ENCODE data around the gene GLOD4. TPM values are rescaled to one million over a fixed set of nuclear protein-coding genes. Genes with fewer than 3 reads are reported as not detected.
"Not testable (repeated sequence)": the region's sequence is repeated elsewhere in the genome, so short reads cannot be mapped to it uniquely, and the experiment has no call there.

GLOD4 gene
- total RNA-seq, 1 experiment from 2014 or later, result 36.8 TPM

GRCh38 chr17:789160-789840 is 7.2 kb upstream of the GLOD4 start:
- in situ Hi-C loops (cut with HindIII; ENCODE audit: low pct_unique_long_range_greater_than_20kb, low sequenced_read_pairs), result no loop called here
- no peak for DNase-seq (ENCODE audit: low read depth)

DNA sequence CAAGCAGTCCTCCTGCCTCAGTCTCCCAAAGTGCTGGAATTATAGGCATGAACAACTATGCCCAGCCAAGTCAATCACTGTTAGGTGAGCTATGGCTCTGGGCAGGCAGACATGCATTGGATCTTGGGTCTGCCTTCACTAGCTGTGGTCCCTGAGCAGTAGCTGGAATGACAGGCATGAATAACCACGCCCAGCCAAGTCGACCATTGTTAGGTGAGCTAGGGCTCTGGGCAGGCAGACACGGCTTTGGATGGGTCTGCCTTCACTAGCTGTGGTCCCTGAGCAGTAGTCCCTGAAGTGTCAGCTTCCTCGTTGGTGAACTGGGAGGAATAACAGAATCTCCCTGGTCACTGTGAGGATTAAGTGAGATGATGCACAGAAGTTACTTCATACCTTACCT is 6.5 kb upstream of the GLOD4 start:
- no peak for DNase-seq (ENCODE audit: low read depth)
- in situ Hi-C loops (cut with HindIII; ENCODE audit: low pct_unique_long_range_greater_than_20kb, low sequenced_read_pairs), result no loop called here

DNA sequence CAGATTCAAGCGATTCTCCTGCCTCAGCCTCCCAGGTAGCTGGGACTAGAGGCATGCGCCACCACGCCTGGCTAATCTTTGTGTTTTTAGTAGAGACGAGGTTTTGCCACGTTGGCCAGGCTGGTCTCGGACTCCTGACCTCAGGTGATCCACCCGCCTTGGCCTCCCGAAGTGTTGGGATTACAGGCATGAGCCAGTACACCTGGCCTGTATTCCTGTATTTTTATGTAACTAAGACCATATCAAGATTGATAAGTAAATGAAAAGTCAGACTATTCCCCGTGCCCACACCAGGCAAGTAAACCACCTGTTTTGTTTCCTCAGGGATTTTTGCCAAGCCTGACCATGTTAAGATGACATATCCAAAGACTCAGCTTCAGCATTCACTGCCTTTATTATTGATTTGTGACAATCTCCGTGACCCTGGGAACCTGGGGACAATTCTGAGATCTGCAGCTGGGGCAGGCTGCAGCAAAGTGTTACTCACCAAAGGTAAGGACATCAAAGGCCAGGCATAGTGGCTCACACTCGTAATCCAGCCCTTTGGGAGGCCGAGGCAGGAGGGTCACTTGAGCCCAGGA is 5.7 kb upstream of the GLOD4 start:
- in situ Hi-C loops (cut with HindIII; ENCODE audit: low pct_unique_long_range_greater_than_20kb, low sequenced_read_pairs), result no loop called here
- DNase-seq (ENCODE audit: low read depth), result no peak

DNA sequence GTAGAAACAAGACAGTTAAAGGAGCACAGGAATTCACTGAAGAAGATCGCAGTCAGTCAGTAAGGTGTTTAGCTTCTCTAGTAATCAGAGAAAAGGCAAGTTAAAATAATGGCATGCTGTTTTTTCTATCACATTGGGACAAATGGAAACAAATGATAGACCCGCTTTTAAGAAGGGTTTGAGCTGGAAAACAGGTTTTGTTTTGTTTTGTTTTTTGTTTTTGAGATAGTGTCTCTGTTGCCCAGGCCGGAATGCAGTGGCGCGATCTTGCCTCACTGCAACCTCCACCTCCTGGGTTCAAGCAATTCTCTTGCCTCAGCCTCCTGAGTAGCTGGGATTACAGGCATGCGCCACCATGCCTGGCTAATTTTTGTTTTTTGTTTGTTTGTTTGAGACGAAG is 3.8 kb upstream of the GLOD4 start:
- DNase-seq (ENCODE audit: low read depth); in situ Hi-C loops (cut with HindIII; ENCODE audit: low pct_unique_long_range_greater_than_20kb, low sequenced_read_pairs): not testable (repeated sequence)

DNA sequence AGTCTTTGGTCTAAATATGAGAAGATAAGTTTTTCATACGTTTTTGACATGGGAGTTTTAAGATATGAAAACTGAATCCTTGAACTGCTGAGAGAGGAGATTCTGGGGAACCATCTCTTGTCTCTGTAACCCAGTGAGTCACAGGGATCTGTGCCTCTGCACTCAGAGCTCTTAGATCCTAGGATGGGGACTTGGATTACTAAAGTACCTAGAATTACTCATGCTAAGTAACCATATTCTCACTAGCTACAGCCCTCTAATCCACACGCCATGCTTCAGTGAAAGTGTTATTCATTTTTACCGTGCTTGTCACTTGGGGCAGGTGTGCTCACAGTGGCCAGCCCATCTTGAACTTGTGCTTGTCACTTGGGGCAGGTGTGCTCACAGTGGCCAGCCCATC is 2.1 kb upstream of the GLOD4 start:
- in situ Hi-C loops (cut with HindIII; ENCODE audit: low pct_unique_long_range_greater_than_20kb, low sequenced_read_pairs), result no loop called here

GRCh38 chr17:778096-778495 is 4.0 kb downstream of the GLOD4 start:
- in situ Hi-C loops (cut with HindIII; ENCODE audit: low pct_unique_long_range_greater_than_20kb, low sequenced_read_pairs), result no loop called here
- DNase-seq (ENCODE audit: low read depth), result no peak

More for the DNA sequence above, 2.1 kb upstream of the GLOD4 start:
- DNase-seq (ENCODE audit: low read depth), result no peak

- DNase-seq (ENCODE audit: low read depth), result no peak
- in situ Hi-C loops (cut with HindIII; ENCODE audit: low pct_unique_long_range_greater_than_20kb, low sequenced_read_pairs), result no loop called here
These were observed 7.8 kb downstream of the GLOD4 start for GRCh38 chr17:774313-774584.

DNA sequence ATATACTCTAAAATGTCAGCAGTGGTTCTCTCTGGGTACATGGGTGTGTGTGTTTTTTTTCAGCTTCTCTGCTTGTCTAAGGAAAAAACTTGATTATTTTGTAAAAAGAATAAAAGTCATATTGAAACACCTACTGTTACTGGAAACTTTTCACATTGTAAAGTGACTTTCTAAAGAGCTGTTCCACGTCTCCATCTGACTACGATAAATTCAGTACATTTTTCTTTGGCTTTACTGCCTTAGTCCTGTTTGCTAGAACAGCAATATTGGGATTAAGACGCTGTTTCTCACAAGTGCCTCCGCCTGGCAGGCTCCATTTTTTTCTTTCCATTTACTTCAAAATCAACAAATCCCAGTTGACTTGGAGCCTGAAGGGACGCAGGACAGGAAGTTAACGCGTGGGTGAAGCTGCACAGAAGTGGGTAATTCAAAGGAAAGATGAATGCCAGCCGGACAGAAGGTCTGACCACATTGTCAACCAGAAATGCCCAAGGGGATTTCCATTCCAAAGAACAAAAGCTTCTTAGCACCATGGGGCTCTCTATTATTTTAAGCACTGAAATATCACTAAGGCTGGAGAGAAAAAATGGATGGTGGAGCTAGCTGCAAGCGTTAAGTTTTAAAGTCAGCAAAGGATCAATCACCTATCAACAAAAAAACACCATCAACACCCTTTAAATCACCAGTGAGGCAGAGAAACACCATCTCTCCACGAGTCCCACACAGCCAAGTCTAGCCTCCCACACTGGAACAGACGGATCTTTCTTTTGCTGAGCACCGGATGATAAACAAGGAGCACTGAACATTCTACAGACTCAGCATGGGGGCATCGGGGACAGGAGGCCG is 8.4 kb downstream of the GLOD4 start:
- in situ Hi-C loops (cut with HindIII; ENCODE audit: low pct_unique_long_range_greater_than_20kb, low sequenced_read_pairs), result no loop called here
- no peak for DNase-seq (ENCODE audit: low read depth)

GRCh38 chr17:773016-773415 is 9.1 kb downstream of the GLOD4 start:
- DNase-seq (ENCODE audit: low read depth), result no peak
- in situ Hi-C loops (cut with HindIII; ENCODE audit: low pct_unique_long_range_greater_than_20kb, low sequenced_read_pairs), result no loop called here

GRCh38 chr17:767076-767475 is 15.0 kb downstream of the GLOD4 start:
- DNase-seq (ENCODE audit: low read depth), result no peak
- in situ Hi-C loops (cut with HindIII; ENCODE audit: low pct_unique_long_range_greater_than_20kb, low sequenced_read_pairs), result no loop called here

DNA sequence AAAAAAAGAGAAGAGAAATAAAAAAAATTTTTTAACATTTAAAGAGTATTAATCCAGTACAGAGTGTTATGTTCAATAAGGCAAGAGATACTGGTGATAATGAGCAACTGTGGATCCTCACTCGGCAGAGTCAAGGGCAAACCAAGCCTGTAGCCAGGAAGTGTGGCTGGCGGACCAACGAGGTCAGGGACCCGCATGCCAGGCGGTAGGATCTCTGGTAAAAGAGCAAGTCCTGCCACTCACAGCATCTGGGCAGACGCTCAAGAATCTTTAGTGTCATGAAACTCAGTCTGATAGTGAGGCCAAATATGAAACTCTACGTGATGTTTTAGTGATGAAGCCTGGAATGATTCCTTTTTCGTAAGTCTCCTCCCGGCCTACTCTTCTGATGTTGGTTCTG is 21.7 kb downstream of the GLOD4 start:
- DNase-seq (ENCODE audit: low read depth), result no peak
- in situ Hi-C loops (cut with HindIII; ENCODE audit: low pct_unique_long_range_greater_than_20kb, low sequenced_read_pairs), result no loop called here

DNA sequence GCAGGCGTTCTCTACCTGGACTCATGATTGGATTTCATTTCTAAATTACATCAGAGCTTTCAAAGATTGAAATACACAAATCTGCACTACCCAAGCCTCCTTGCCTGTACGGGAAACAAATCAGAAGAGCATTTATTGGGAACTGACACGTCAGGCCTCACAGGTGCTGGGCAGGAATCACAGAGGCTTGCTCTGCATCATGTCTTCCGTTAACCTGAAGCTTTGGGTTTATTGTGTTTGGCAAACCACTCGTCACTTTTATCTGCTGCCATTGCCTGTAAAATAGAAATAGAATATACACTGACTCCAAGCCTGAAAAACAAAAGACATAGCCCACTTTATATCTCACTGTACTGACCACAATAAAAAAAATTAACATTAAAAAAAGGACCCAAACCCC is 22.1 kb downstream of the GLOD4 start:
- in situ Hi-C loops (cut with HindIII; ENCODE audit: low pct_unique_long_range_greater_than_20kb, low sequenced_read_pairs), result no loop called here
- no peak for DNase-seq (ENCODE audit: low read depth)

DNA sequence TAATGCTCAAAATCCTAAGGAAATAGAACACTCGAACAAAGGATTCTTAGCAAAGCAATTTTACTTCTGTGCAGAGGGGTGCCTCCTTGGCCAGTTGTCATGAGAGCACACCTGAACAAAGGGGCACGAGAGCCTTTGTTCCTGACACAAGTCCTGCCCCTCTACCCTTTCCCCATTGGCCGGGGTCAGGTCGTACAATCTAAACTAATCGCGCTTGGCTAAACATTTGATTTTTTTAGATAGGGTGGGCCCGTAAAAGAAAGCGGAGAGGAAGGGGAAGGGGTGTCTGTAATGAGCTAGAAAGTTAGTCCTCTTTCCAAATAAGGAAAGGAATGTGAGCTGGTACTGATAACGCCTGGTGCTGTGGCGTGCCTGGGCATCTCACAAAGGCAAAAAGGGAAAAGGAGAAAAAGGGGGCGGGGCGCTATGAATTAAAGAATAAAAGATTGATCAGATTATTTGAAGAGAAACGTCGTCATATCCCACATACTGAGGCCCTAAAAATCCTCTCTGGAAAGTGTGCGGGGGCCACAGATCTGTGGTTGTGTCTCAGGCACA is 26.0 kb downstream of the GLOD4 start:
- DNase-seq (ENCODE audit: low read depth); in situ Hi-C loops (cut with HindIII; ENCODE audit: low pct_unique_long_range_greater_than_20kb, low sequenced_read_pairs): not testable (repeated sequence)

- DNase-seq (ENCODE audit: low read depth); in situ Hi-C loops (cut with HindIII; ENCODE audit: low pct_unique_long_range_greater_than_20kb, low sequenced_read_pairs): not testable (repeated sequence)
These were observed 26.6 kb downstream of the GLOD4 start for GRCh38 chr17:755319-755961.

- in situ Hi-C loops (cut with HindIII; ENCODE audit: low pct_unique_long_range_greater_than_20kb, low sequenced_read_pairs), result no loop called here
These were observed 28.7 kb downstream of the GLOD4 start for GRCh38 chr17:753418-753817.

GRCh38 chr17:752620-753219 is 29.4 kb downstream of the GLOD4 start:
- DNase-seq (ENCODE audit: low read depth), result no peak
- in situ Hi-C loops (cut with HindIII; ENCODE audit: low pct_unique_long_range_greater_than_20kb, low sequenced_read_pairs), result no loop called here

More at GRCh38 chr17:753418-753817, 28.7 kb downstream of the GLOD4 start:
- no peak for DNase-seq (ENCODE audit: low read depth)

- in situ Hi-C loops (cut with HindIII; ENCODE audit: low pct_unique_long_range_greater_than_20kb, low sequenced_read_pairs), result no loop called here
- DNase-seq (ENCODE audit: low read depth), result peak; percentile 75
These were observed 30.0 kb downstream of the GLOD4 start, which contains the start of gene GEMIN4 for GRCh38 chr17:752002-752619. TSS of gene GEMIN4 (minus strand) at chr17:752264. CDS start at chr17:752142, 122 bp downstream.

All from Caki2 (cell line).